ENCODE data around the gene AMMECR1.

DNA sequence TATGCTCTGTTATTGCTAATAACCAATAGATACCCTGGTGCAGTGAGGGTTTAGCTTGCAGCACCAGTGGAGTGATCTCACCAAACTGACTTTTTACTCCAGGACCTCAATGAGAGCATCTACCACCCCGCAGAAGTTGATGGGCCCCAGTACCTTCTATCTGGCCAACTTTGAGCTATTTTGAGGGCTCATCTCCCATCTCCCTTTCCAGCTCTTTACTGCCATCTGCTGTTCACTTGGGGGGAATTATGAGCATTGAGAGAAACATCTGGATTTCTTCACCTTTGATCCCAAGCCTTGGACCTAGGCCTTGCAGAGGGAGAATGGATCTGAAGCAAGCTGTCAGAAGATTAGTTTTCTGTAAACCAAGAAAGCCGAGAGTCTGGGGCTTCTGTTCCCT is 171.4 kb downstream of the AMMECR1 start:
- TF ChIP-seq, protein P1, sequence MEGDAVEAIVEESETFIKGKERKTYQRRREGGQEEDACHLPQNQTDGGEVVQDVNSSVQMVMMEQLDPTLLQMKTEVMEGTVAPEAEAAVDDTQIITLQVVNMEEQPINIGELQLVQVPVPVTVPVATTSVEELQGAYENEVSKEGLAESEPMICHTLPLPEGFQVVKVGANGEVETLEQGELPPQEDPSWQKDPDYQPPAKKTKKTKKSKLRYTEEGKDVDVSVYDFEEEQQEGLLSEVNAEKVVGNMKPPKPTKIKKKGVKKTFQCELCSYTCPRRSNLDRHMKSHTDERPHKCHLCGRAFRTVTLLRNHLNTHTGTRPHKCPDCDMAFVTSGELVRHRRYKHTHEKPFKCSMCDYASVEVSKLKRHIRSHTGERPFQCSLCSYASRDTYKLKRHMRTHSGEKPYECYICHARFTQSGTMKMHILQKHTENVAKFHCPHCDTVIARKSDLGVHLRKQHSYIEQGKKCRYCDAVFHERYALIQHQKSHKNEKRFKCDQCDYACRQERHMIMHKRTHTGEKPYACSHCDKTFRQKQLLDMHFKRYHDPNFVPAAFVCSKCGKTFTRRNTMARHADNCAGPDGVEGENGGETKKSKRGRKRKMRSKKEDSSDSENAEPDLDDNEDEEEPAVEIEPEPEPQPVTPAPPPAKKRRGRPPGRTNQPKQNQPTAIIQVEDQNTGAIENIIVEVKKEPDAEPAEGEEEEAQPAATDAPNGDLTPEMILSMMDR (IDR thresholded peaks at IDR 0.05): peak; percentile 46 to 58 (median 56)
- TF ChIP-seq POLR2A (IDR thresholded peaks at IDR 0.05): no peak

Measured in uterus (tissue), 2 donors.